Cortex of kidney (tissue), 1 donor: ENCODE measurements around the gene ITGB3.
"Not testable (repeated sequence)": the region's sequence is repeated elsewhere in the genome, so short reads cannot be mapped to it uniquely, and the experiment has no call there.

Source experiments
- DNase-seq: peaks from one replicate; lab custom pipeline; 2025; lab: John Stamatoyannopoulos, UW

The ITGB3 gene

DNA sequence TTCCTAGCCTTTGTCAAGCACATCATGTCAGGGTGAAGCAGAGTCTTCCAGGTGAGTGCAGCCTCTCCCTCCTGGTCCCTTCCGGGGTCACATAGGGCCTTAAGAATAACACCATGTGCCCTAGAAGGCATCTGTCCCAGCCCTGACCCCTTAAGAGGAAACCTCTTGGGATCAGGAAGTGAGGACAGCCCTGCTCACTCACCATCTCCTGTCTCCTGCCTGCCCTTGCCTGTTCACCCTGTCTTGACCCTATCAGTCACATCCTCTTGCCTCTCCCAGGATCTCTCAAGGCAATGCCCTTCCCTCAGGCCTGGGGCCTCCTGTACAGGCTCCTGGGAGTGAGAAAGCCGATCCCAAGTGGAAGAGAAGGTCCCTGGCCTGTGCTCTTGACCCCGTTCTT, 30.6 kb upstream of the ITGB3 start:
- DNase-seq, result no peak

DNA sequence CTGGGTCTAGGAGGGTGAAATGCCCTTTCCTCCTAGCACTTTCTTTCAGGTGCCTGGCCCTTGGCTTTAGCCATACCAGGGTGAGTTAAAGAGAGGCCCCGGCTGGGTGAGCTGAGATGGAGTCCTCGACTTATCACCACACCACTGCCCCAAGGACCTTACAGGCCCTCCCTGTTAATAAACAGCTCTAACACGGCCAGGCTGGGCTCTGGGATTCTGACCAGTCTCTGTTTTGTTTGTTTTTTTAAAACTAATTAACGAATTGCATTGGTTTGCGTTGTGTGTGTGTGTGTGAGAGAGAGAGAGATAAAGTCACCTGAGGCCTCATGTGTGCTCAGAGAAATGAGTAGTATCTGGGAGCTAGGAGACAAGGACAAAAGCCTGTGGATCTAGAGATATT, 30.2 kb upstream of the ITGB3 start:
- no peak for DNase-seq

DNA sequence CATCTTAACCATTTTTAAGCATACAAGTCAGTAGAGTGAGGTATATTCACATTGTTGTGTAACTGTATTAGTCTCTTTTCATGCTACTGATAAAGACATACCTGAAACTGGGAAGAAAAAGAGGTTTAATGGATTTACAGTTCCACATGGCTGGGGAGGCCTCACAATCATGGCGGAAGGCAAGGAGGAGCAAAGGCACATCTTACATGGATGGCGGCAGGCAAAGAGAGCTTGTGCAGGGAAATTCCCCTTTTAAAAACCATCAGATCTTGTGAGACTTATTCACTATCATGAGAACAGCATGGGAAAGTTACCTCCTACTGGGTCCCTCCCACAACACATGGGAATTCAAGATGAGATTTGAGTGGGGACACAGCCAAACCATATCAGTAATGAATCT, 29.6 kb upstream of the ITGB3 start:
- DNase-seq, result not testable (repeated sequence)

DNA sequence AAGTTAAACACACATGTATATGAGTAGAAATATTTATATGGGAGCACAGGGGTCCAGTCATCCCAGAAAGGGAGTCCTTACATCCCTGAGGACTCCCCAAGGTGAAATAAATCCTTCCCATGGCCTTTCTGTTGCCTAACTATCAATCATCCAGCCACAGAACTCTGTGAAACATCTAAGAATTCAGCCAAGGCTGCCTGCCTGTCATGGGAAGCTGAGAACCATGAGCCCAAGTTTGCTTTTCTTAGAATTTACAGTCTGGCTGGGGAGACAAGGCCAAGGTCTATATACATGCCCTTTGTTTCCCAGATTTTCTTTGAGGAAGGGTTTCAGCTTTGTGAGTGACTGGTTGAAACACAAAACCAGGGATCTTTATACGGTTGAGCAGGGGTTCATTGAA, 28.7 kb upstream of the ITGB3 start:
- no peak for DNase-seq

DNA sequence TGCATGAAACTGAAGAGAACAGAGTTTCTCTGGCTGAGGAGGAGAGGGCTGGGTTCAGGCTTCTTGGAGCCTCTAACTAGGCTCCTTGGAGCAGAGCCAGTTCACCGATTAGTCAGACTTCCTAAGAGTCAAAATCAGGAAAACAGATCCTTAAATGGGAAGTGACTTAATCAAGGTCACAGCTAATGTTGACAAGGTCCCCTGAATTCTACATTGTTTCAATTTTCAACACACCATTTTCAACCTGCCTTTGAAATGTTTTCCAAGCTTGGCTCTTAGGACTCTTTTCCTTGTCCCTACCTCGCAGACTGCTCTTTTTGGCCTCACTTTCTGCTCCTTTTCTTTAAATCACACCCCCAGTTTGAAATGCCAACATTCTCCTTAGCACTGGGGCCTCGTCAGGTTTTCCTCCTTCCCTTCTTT, 28.2 kb upstream of the ITGB3 start:
- no peak for DNase-seq

DNA sequence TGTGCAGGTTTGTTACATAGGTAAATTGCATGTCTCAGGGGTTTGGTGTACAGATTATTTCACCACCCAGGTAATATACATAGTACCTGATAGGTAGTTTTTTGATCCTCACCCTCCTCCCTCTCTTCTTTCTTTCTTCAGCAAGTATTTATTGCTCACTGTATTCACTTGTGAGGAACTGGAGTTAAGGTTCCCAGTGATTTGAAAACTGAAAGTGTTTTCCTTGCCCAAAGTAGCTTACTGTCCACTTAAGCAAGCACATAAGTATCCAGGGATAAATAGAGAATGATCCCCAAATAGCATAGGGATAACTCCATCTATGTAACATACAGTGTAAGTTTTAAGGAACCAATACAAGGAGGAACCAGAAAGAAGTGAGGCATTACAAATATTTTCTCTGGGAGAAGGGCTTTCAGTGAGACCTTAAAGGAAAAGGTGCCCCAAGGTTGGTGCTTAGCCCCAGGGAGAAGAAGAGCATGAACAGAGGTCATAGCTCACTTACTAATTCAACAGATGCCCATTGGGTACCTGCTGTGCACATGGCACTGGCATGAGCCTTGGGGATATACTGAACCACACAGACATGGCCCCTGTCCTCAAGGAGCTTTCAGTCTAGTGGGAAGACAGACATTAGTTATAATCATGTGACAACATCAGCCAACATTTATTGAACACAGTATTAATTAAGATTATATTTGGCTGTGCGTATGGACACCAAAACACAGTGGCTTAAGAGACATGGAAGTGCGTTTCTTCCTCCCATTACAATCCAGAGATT, 27.5 kb upstream of the ITGB3 start:
- DNase-seq, result no peak

DNA sequence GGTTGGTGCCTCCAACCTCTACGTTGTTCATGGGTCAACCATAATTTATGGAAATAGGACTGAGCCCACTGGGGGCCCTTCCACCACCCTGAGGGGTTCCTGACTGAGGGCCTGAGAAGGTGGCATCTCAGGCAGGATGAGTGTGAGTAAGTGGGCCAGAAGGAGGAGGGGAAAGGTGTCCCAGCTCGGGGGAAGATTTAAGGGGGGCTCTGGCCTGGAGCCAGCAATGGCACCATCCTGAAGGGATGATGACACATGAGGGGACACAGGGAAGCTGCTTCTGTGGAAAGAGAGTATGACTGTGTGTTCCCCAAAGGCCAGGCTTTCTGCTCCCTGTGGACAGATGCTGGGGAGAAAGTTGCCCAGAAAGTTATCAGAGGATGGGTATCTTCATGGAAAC, 25.8 kb upstream of the ITGB3 start:
- DNase-seq, result no peak

DNA sequence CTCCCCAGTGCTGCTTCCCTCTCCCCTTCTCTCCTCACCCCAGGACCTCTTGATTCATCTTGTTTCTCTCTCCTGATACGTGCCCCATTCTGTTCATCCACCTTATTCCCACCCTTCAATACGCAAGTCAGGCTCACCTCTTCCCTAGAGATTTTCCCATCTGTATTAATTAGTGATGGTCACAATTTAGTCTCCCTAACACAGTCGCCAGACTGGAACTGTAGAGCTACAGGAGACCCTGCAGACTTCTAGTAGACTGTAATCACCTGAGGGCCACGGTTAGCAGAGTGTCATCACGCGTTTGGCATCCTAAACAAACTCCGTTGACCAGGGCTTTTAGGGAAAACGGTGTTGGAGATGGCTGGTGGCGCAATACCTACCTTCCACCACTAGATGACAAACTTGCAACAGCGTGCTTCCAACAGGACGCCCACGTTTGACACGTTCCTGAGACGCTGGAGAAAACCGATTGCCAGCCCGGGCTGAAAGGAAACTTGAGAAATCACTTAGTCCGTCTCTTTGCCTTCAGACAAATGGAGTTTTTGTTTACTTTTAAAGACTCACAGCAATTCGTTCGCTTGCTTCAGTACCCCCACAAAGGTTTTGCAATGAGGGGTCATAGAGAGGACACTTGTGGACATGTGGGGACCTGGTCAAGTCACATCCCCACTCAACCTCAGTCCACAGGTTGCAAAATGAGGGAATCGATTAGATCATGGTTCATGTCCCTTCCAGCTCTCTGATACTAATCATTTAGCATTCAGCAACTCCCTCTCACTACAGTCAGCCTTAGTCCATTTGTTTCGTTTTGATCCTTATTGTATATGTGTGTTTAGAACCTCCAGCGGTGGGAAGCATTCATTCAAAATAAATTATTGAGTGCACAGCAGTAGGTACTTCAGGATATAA, 23.8 kb upstream of the ITGB3 start:
- no peak for DNase-seq

DNA sequence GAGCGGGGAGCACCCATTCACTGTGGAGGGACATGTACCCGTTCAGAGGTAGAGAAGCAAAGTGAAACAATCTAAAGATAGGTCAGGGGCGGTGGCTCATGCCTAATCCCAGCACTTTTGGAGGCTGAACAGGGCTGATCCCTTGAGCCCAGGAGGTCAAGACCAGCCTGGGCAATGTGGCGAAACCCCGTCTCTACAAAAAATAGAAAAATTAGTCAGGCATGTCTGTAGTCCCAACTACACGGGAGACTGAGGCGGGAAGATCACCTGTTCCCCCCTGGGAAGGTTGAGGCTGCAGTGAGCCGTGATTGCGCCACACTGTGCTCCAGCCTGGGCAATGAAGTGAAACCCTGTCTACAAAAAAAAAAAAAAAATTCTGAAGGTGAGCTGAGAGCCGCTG, 22.8 kb upstream of the ITGB3 start:
- DNase-seq, result no peak

DNA sequence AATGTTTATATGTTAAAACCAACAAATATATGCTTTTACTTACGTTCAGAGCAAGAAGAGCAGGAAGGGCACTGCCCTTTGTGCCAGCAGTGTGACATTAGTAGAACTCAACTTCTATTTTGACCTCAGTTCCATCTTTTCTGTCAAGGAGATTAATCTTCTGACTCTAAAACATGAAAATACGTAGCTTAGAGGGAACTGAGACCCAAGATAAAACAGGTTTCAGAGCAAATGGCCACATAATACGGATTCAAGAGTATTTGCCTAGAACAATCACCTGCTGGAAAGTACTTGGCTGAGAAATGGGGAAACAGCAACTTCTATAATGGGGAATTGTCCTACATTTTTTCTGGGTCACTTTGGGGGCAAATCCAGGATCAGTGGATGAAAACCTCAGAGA, 22.3 kb upstream of the ITGB3 start:
- DNase-seq, result no peak

DNA sequence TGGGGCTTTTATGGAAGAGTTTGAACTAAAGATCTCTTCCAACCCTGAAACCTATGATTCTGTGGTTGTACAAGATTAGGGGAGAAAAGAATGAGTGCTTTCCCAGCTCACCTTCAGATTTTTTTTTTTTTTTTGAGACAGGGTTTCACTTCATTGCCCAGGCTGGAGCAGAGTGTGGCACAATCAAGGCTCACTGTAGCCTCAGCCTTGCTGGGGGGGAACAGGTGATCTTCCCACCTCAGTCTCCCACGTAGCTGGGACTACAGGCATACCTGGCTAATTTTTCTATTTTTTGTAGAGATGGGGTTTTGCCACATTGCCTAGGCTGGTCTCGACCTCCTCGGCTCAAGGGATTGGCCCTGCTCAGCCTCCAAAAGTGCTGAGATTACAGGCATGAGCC, 21.8 kb upstream of the ITGB3 start:
- no peak for DNase-seq

DNA sequence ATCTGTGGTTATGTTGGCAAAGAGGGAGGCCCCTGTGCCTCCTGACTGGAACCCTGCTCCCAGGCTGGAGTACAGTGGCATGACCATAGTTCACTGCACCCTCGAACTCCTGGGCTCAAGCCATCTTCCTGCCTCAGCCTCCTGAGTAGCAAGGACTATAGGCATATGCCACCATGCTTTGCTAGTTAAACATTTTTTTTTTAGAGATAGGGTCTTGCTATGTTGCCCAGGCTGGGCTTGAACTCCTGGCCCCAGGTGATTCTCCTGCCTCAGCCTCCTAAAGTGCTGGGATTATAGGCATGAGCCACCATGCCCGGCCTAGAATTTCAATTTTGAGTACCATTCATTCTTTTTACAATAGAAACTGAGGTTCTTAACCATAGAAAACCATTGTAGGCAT, 21.2 kb upstream of the ITGB3 start:
- DNase-seq, result no peak

DNA sequence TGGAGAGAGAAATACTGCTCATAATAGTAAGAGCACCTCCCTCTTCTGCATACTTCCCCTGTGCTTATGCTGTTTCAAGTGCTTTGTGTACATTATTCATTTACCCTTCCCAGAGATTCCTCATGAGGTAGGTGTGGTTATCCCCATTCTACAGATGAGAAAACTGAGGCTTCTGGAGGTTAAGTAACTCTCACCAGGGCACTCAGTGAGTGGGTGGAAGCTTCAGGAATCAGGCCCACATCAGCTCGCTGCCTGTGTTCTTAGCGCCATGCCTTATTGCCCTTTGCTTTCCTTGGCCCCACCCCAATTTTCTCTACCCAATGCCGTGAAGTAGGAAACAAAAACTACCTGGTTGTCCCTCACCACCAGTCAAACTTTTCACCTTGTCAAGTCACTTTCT, 18.1 kb upstream of the ITGB3 start:
- DNase-seq, result no peak

DNA sequence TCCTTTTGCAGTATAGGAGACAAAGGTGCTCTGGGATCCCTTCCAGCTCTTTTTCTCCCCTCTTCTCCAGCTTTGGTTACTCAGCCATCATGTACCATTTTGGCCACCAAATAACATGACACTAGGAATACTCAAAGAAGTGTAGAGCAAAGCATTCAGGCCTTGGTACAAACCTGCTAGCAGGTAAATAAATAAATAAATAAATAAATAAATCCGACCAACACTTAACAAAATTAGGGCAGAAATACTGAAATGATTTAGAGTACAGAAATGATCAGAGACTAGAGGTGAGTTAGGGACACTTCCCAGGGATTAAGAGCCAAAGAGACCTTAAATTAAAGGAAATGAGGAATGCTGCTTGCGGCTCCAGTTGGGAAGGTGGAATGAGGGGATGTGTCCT, 17.7 kb upstream of the ITGB3 start:
- no peak for DNase-seq

DNA sequence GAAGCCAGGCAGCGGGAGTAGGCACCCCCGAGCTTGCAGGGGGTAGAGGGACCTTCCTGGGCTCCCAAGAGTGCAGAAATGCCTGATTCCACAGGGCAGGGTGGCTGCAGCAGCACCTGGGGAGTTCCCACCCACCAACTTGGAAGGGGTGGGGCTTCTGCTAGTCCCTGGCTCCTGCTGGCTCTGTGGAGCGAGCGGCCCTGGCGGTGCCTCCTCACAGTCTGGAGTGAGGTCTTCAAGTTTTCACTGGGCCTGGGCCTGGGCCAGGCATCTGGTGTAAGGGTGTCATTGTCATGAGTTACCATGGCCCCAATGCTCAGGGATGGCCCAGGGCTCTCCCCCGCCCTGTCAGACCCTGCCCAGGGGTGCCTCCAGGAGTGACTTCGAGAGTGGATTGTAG, 15.8 kb upstream of the ITGB3 start:
- DNase-seq, result no peak

DNA sequence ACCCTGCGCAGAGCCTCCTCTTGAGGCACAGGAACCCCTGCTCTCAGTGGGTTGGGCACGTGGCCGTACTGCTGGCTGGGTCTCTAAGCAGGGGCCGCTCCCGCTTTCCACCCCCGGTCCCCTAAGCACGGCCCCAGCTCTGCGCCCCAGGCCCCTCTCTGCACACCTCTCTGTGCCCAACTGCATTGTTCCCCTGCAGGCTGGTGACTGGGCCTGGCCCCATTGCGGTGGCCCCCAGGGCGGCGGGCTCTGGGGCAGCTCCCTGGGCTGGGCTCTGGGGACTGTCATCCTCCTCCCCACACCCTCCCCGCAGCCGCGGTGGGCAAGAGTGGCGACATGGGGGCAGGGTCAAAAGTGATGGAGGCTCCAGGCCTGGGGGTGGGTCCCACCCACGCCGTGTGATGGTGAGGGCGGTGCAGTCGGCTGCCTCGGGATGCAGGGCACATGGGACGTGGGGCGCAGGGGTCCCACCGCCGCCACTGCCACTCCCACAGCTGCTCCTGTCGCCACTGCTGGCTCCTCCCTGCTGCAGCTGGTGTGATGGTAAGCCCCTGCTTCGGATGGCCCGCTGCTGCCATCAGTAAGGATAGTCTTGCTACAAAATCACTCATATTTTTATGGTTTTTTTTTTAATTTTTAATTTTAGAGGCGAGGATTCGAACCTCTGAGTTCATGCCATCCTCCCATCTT, 15.2 kb upstream of the ITGB3 start:
- no peak for DNase-seq

DNA sequence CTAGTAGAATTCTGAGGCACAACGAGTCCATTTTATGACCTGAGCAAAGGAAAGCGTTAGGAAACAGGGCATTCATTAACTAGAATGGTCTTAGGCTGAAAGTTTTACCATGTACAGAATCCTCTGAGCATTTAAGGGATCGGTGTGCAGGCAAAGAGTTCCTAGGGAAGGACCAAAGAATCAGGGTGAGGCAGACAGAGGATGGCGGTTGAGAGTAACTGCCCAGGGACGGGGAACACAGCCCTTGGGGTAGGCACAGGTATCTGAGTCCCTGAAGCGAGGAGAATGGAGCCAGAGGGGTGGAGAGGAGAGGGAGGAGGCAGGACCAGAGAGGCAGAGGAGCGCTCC, 14.0 kb upstream of the ITGB3 start:
- DNase-seq, result no peak

DNA sequence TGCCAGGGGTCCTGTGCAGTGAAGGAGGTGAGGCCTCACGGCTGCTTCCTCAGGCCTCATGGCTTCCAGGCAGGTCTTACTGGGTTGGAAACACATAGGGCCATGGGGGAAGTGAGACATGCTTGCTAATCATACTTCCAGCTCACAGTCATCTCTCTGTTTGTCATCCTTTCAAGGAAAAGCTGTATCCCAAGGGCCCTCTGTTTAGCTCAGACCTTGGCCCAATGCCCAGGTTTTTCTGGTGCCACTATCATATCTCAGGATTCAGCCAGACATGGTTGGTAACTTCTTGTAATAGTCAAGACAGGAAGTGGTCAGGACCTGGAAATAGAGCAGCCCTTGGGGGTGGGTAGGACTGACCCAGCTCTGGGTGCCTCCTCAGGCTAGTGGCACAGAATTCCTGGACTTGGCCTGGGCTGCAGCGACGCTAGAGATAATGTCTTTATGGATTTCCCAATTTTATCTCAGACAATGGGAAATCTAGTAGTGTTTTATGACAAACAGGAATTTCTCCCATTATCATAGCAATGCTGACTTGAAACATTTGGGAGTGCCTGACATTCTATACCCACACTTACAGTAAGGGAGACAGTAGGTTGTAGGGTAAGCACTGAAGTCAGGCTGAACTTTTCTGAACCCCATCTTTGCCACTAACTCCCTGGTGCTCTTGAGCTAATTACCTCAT, 13.5 kb upstream of the ITGB3 start:
- no peak for DNase-seq

DNA sequence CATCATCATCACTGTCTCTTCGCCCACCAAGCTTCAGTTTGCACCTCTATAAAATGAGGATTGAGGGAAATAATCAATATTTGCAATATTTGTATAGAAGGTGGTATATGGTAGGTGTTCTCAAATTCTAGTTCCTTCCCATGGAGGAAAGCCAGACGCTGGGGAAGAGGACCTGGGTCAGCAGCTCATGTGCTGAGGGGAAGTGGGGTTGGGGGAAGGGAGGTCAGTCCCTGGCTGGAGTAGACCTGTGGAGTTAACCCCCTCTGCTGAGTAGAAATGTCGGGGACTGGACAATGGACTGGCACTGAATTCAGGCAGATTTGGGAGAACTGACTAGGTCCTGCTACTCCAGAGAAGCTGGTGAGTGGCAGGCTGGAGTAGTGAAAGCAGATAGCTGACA, 12.8 kb upstream of the ITGB3 start:
- no peak for DNase-seq

DNA sequence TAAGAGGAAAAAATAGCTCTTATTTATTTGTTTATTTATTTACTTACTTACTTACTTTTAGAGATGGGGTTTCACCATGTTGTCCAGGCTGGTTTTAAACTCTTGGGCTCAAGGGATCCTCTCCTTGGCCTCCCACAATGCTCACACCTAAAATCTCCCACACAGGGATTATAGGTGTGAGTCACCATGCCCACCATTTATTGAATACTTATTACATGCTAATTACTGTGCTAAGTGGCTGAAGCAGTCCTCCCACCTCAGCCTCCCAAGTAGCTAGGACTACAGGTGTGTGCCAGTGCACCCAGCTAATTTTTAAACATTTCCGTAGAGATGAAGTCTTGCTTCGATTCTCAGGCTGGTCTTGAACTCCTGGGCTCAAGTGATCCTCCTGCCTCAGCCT, 11.0 kb upstream of the ITGB3 start:
- DNase-seq, result no peak

DNA sequence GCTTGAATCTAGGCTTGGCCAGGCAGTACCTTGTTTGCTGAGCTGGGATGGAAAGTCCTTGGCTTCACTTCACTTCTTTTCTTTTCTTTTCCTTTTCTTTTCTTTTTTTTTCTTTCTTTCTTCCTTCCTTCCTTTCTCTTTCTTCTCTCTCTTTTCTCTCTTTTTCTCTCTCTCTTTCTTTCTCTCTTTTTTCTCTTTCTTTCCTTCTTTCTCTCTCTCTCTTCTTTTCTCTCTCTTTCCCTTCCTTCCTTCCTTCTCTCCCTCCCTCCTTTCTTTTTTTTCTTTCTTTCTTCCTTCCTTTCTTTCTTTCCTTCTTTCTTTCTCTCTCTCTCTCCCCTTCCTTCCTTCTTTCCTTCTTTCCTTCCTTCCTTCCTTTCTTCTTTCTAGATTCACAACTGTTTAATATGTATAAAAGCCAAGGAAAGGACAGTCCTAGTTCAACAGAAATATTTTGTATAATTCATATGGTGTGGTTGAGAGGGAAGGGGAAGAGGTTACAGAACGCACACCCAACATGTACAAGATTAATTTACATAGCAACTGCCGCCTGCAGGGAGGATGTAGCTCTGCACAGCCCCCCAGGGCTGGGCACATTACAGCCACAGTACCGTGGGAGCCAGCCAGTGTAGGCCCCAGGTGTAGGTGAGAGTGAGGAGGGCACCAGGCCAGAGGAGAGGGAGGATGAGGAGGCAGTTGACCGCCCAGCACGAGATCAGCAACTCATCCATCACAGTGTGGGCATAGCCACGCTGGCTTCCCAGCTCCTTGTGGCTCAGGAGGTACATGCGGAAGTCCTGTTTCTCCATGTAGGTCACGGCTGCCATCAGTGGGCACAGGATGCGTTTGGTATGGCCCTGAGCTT, 9.7 kb upstream of the ITGB3 start:
- DNase-seq, result no peak
